PC-3 (cell line): ENCODE measurements around the gene PPP2R1B. TPM values are rescaled to one million over a fixed set of nuclear protein-coding genes. Genes with fewer than 3 reads are reported as not detected.
A peak's percentile ranks its signal among the peaks of the same experiment; 100 is the strongest.

Experiments used
- ATAC-seq: fragments of 200-7000 bp; cut with Tn5 transposase; 2 replicates; pipeline ENCODE4 v1.9.1; 2020; ENCODE audit warnings: mild to moderate bottlenecking, moderate library complexity
- BruUV-seq: library from RNA; stranded (reverse); fragments of 400-500 nt; replicated peaks from 2 replicates; lab custom pipeline; 2021; lab: Mats Ljungman, UMichigan
- CTCF ChIA-PET: fragments of 300-600 bp; sonication (Branson Sonifier 250); formaldehyde crosslinking; loops from one replicate; lab custom pipeline; 2022; ENCODE audit warnings: antibody characterized with exemption; lab: Charles Lee
- POLR2A ChIA-PET: fragments of 300-600 bp; sonication (Branson Sonifier 250); formaldehyde crosslinking; loops from one replicate; lab custom pipeline; 2022; ENCODE audit warnings: antibody characterized with exemption; ENCODE audit not compliant: unreplicated experiment; lab: Charles Lee
- DNase-seq: peaks from one replicate; pipeline ENCODE4 v3.0.0-alpha.2; 2015
- H2AFZ ChIP-seq: fragments of 300-600 bp; sonication (generic); 2 replicates; pipeline ENCODE4 v1.6.0; 2016; ENCODE audit warnings: antibody characterized with exemption, low read length
- H3F3A ChIP-seq: fragments of 300-600 bp; sonication (generic); one replicate; pipeline ENCODE4 v1.6.0; 2017; ENCODE audit warnings: antibody characterized with exemption, low read length, control low read depth, mild to moderate bottlenecking; ENCODE audit not compliant: unreplicated experiment
- H3K27ac ChIP-seq: fragments of 300-600 bp; sonication (generic); 2 replicates; pipeline ENCODE4 v1.5.1; 2016; ENCODE audit warnings: mild to moderate bottlenecking, low read length
- H3K27me3 ChIP-seq: fragments of 300-600 bp; sonication (generic); 2 replicates; pipeline ENCODE4 v1.6.1; 2016; ENCODE audit warnings: low read length, mixed read lengths
- H3K36me3 ChIP-seq: fragments of 300-600 bp; sonication (generic); 2 replicates; pipeline ENCODE4 v1.6.1; 2016; ENCODE audit warnings: low read depth, mixed run types, low read length, mixed read lengths
- H3K4me1 ChIP-seq: fragments of 300-600 bp; sonication (generic); 2 replicates; pipeline ENCODE4 v1.5.1; 2016; ENCODE audit warnings: low read length; ENCODE audit not compliant: insufficient read depth
- H3K4me2 ChIP-seq: fragments of 300-600 bp; sonication (generic); 2 replicates; pipeline ENCODE4 v1.6.0; 2016; ENCODE audit warnings: low read length
- H3K4me3 ChIP-seq: fragments of 300-600 bp; sonication (generic); 2 replicates; pipeline ENCODE4 v1.5.1; 2016; ENCODE audit warnings: mild to moderate bottlenecking, low read length, mixed read lengths
- H3K79me2 ChIP-seq: fragments of 300-600 bp; sonication (generic); 2 replicates; pipeline ENCODE4 v1.6.1; 2017; ENCODE audit warnings: low read length, mixed read lengths
- H3K9ac ChIP-seq: fragments of 300-600 bp; sonication (generic); 2 replicates; pipeline ENCODE4 v1.6.0; 2016; ENCODE audit warnings: mild to moderate bottlenecking, low read length
- H3K9me2 ChIP-seq: fragments of 300-600 bp; sonication (generic); replicated peaks from 2 replicates; pipeline ENCODE4 v1.6.1; 2016; ENCODE audit warnings: mixed run types, low read length, mixed read lengths
- H3K9me3 ChIP-seq: fragments of 300-600 bp; sonication (generic); 2 replicates; pipeline ENCODE4 v1.6.1; 2016; ENCODE audit warnings: low read length, mixed read lengths
- H4K20me1 ChIP-seq: fragments of 300-600 bp; sonication (generic); 2 replicates; pipeline ENCODE4 v1.6.1; 2016; ENCODE audit warnings: low read length, mixed read lengths
- CTCF ChIP-seq: fragments of 300-600 bp; sonication (generic); conservative IDR thresholded peaks from 2 replicates; pipeline ENCODE4 v1.5.1; 2017; ENCODE audit warnings: antibody characterized with exemption, low read depth, mild to moderate bottlenecking, low read length
- EZH2 ChIP-seq: fragments of 300-600 bp; sonication (generic); IDR thresholded peaks from one replicate; pipeline ENCODE4 v1.6.1; 2017; ENCODE audit warnings: antibody characterized with exemption, mild to moderate bottlenecking, low read length; ENCODE audit not compliant: unreplicated experiment
- EZH2phosphoT487 ChIP-seq: fragments of 300-600 bp; sonication (generic); IDR thresholded peaks from 2 replicates; pipeline ENCODE4 v1.6.1; 2018; ENCODE audit warnings: mild to moderate bottlenecking, antibody characterized with exemption, low read length, borderline replicate concordance
- intact Hi-C: fragments of 100-400 bp; cut with micrococcal nuclease; formaldehyde crosslinking; loops from 2 replicates; pipeline ENCODE4 v1.9.0; 2023
- total RNA-seq: library from RNA; depleted of rRNA; stranded (reverse); fragments of >200 nt; gene quantifications from 2 replicates; pipeline ENCODE4 v1.2.3, GENCODE V29; 2014

The PPP2R1B gene
- total RNA-seq, 1 experiment from 2014 or later = 41.5 TPM

- ATAC-seq (no peak), DNase-seq (peak; percentile 21)
- ChIA-PET POLR2A (no interaction called here), CTCF (interaction anchor here (0.6 kb wide), 1 partner anchor 45 kb away, joined by 3 read pairs; no protein-coding TSS in a partner anchor)
- no peak overlapping the region for H3K9ac ChIP-seq
- H2AFZ ChIP-seq = no peak overlapping the region
- H3K9me2 ChIP-seq = no peaks in the 10 kb centered on the region
- H3K27me3 ChIP-seq = no peaks in the 10 kb centered on the region
- H3K27ac ChIP-seq = no peak overlapping the region
- H3K4me3 ChIP-seq = no peak overlapping the region
- peaks cover 45% of the 10 kb centered on the region for H3K36me3 ChIP-seq
- no TSS peak for BruUV-seq
- peaks cover 42% of the 10 kb centered on the region for H3K79me2 ChIP-seq
- H3K9me3 ChIP-seq = no peaks in the 10 kb centered on the region
- TF ChIP-seq EZH2phosphoT487 (no peak), EZH2 (no peak), CTCF (0 out of 2 replicates have a peak, but pooled peaks have one; percentile 21)
- no peak overlapping the region for H3K4me2 ChIP-seq
- H4K20me1 ChIP-seq = 0 out of 2 replicates have a peak, but pooled peaks cover 5% of the 10 kb centered on the region
- peaks cover 18% of the 10 kb centered on the region for H3K4me1 ChIP-seq
- intact Hi-C loops = no loop called here
- H3F3A ChIP-seq = no peaks in the 10 kb centered on the region
These were observed 3.1 kb downstream of the PPP2R1B start for GRCh38 chr11:111762981-111763643.

DNA sequence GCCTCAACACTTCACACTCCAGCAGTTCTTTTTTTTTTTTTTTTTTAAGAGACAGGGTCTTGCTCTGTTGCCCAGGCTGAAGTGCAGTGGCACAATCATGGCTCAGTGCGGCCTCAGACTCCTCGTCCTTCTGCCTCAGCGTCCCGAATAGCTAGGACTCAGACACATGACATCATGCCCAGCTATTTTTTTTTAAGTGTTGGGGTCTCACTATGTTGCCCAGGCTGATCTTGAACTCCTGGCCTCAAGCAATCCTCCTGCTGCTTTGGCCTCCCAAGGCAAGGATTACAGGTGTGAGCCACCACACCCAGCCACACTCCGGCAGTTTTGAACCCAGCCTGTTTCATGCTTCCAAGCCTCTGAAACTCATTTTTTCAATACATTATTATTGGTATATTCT lies 3.7 kb downstream of the PPP2R1B start:
- peaks cover 18% of the 10 kb centered on the region for H3K4me1 ChIP-seq
- ATAC-seq (no peak), DNase-seq (no peak)
- no peak overlapping the region for H2AFZ ChIP-seq
- no peaks in the 10 kb centered on the region for H3K9me3 ChIP-seq
- no TSS peak for BruUV-seq
- TF ChIP-seq CTCF = no peak
- no peak for TF ChIP-seq EZH2
- TF ChIP-seq EZH2phosphoT487 = no peak
- H3K79me2 ChIP-seq = peaks cover 42% of the 10 kb centered on the region
- ChIA-PET CTCF (interaction anchor here (0.6 kb wide), 1 partner anchor 45 kb away, joined by 3 read pairs; no protein-coding TSS in a partner anchor), POLR2A (no interaction called here)
- intact Hi-C loops = no loop called here
- H3K27ac ChIP-seq = no peak overlapping the region
- no peak overlapping the region for H3K4me3 ChIP-seq
- H3K27me3 ChIP-seq = no peaks in the 10 kb centered on the region
- no peak overlapping the region for H3K9ac ChIP-seq
- H3K9me2 ChIP-seq = no peaks in the 10 kb centered on the region
- H3K36me3 ChIP-seq = peaks cover 45% of the 10 kb centered on the region
- H3K4me2 ChIP-seq = no peak overlapping the region
- no peaks in the 10 kb centered on the region for H3F3A ChIP-seq
- 0 out of 2 replicates have a peak, but pooled peaks cover 5% of the 10 kb centered on the region for H4K20me1 ChIP-seq

- H3K4me2 ChIP-seq = no peak overlapping the region
- H3K27me3 ChIP-seq = no peaks in the 10 kb centered on the region
- no peaks in the 10 kb centered on the region for H3F3A ChIP-seq
- H3K36me3 ChIP-seq = peaks cover 48% of the 10 kb centered on the region
- CTCF ChIA-PET = no interaction called here
- H3K27ac ChIP-seq = no peak overlapping the region
- H3K9me3 ChIP-seq = no peaks in the 10 kb centered on the region
- no peak overlapping the region for H3K9ac ChIP-seq
- no peak for ATAC-seq
- no peak overlapping the region for H2AFZ ChIP-seq
- POLR2A ChIA-PET = no interaction called here
- H3K4me1 ChIP-seq = peaks cover 10% of the 10 kb centered on the region
- no peak for TF ChIP-seq CTCF
- no peak for TF ChIP-seq EZH2
- no peak for TF ChIP-seq EZH2phosphoT487
- H3K79me2 ChIP-seq = peaks cover 41% of the 10 kb centered on the region
- intact Hi-C loops = no loop called here
- no TSS peak for BruUV-seq
- no peaks in the 10 kb centered on the region for H3K9me2 ChIP-seq
- no peak for DNase-seq
- no peak overlapping the region for H3K4me3 ChIP-seq
- 0 out of 2 replicates have a peak, but pooled peaks cover 5% of the 10 kb centered on the region for H4K20me1 ChIP-seq
These were observed 5.2 kb downstream of the PPP2R1B start for GRCh38 chr11:111761036-111761435.
